ENCODE results near the gene MACC1. TPM values are rescaled to one million over a fixed set of nuclear protein-coding genes. Genes with fewer than 3 reads are reported as not detected.

MACC1 gene
- total RNA-seq, 4 donors from 2014 or later, result 15.4 to 18.5 (median 15.8) TPM

DNA sequence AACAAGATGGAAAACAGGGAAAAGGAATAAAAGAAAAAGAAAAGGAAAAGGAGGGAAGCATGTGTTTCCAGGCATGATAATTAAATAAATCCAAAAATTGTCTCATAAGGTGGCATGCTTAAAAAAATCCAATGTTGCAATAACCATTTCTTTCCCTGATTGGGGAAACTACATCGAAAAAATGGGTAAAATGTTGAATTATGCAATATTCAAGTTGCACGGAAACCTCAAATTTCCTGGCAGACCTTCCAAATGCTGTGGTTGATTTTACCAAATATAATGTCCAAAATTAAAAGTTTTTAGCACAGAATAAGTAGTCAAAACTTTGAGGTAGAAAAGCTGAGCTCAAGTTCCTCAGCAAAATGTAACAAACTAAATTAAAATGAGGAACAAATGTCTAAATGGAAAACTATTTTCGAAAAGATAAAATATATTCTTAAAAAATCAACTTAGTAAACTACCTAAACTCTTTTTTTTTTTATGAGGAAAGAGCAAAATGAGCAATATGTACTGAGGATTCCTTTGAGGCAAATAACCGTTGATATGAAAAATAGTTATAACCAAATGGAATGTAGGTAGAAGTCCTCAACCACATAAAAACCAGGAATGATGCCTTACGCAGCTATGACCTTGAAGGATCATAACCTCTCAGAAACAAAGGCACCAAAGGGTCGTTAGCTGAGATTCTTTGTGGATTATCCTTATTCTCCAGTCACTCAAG is 52.6 kb downstream of the MACC1 start:
- H3K4me3 ChIP-seq (ENCODE audit: low read depth, poor library complexity, severe bottlenecking), result no peak overlapping the region
- DNase-seq (ENCODE audit: low spot score in 2 of 2), result no peak
- whole genome bisulfite sequencing, 2 donors, result 59 to 61% methylated on average over 6 of the region's 6 CpGs
- intact Hi-C loops (cut with DNase I; ENCODE audit: low total_unique reads), result no loop called here
- TF ChIP-seq, protein P1, sequence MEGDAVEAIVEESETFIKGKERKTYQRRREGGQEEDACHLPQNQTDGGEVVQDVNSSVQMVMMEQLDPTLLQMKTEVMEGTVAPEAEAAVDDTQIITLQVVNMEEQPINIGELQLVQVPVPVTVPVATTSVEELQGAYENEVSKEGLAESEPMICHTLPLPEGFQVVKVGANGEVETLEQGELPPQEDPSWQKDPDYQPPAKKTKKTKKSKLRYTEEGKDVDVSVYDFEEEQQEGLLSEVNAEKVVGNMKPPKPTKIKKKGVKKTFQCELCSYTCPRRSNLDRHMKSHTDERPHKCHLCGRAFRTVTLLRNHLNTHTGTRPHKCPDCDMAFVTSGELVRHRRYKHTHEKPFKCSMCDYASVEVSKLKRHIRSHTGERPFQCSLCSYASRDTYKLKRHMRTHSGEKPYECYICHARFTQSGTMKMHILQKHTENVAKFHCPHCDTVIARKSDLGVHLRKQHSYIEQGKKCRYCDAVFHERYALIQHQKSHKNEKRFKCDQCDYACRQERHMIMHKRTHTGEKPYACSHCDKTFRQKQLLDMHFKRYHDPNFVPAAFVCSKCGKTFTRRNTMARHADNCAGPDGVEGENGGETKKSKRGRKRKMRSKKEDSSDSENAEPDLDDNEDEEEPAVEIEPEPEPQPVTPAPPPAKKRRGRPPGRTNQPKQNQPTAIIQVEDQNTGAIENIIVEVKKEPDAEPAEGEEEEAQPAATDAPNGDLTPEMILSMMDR (IDR thresholded peaks at IDR 0.05), result no peak
- TF ChIP-seq POLR2A (IDR thresholded peaks at IDR 0.05), result no peak

DNA sequence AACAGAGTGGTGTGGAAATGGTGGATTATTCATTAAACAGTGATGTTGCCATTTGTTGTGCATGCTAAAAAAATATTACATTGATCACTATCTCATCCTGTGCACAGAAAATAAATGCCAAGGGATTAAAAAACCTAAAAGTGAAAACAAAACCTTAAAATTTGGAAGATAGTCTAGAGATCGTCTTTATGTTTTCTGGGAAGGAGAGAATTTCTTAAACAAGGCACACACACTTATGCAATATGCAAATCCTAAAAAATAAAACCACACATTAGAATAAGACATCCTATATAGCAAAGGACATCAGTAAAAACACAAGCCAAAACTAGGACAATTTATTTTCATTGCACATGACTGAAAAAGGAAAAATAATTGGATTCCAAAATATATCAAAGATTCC is 54.5 kb downstream of the MACC1 start:
- no peak for DNase-seq (ENCODE audit: low spot score in 2 of 2)
- 79 to 87% methylated on average over 1 of the region's 1 CpG for WGBS, 2 donors
- no peak overlapping the region for H3K4me3 ChIP-seq (ENCODE audit: low read depth, poor library complexity, severe bottlenecking)
- intact Hi-C loops (cut with DNase I; ENCODE audit: low total_unique reads), result no loop called here
- TF ChIP-seq POLR2A (IDR thresholded peaks at IDR 0.05), result no peak
- TF ChIP-seq, protein P1 (IDR thresholded peaks at IDR 0.05), result no peak

DNA sequence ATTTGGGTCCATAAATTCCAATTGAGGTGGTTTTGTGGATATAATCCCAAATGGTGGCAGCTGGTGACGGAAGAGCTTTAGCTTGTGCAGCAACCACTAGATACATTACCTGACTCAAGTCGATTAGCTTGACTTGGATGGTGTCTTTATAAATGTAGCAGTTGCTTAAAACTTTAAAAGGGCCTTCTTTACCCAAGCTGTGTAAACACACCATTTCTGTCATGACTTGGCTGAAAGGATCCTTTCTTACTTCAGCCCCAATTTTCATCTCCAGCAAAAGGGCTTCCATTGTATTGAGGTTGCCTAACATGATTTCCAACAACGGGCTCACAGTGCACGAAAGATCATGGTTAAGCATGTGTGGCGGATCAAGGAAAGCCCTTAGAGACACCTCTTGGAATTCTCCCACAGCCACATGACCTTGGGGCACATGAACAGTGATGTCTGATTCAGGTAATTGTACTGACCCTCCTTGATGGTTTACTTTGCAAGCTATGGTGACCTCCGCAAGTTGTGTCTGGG is 57.9 kb downstream of the MACC1 start:
- 87 to 94% methylated on average over 6 of the region's 6 CpGs for WGBS, 2 donors
- DNase-seq (ENCODE audit: low spot score in 2 of 2), result no peak
- H3K4me3 ChIP-seq (ENCODE audit: low read depth, poor library complexity, severe bottlenecking), result no peak overlapping the region
- no peak for TF ChIP-seq POLR2A (IDR thresholded peaks at IDR 0.05)
- TF ChIP-seq, protein P1 (IDR thresholded peaks at IDR 0.05), result no peak
- intact Hi-C loops (cut with DNase I; ENCODE audit: low total_unique reads), result no loop called here

DNA sequence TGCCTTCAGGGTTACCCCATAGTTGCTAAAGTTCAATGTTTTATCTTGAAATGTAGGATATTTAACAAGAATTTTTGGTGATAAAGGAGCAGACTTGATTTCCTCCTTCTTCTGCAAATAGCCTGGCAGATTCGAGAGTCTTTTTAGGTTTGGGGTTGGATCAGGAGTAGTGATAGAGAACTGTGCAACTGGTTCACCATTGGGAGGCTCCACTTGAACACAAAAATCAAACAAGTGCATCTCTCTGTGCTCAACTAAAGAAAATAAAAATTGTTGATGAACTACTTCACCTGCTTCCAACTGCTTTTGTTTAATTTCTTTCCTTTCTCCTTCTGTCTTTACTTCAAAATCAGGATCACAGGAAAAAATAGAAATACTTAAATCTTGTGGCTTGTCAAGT is 58.5 kb downstream of the MACC1 start:
- intact Hi-C loops (cut with DNase I; ENCODE audit: low total_unique reads), result no loop called here
- TF ChIP-seq, protein P1 (IDR thresholded peaks at IDR 0.05), result no peak
- 16 to 33% methylated on average over 1 of the region's 1 CpG for WGBS, 2 donors
- no peak for DNase-seq (ENCODE audit: low spot score in 2 of 2)
- no peak overlapping the region for H3K4me3 ChIP-seq (ENCODE audit: low read depth, poor library complexity, severe bottlenecking)

DNA sequence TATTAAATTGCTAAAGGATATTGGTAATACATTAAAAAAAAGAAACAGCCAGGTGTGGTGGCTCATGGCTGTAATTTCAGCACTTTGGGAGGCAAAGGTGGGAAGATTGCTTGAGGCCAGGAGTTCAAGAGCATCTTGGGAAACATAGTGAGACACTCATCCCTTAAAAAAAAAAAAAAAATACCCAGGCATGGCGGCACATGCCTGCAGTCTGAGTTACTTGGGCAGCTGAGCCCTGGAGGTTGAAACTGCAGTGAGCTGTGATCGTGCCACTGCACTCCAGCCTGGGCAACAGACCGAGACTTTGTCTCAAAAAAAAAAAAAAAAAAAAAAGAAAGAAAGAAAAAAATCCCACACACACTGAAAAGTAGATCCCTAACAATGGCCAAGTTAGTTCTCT is 59.7 kb downstream of the MACC1 start:
- intact Hi-C loops (cut with DNase I; ENCODE audit: low total_unique reads), result no loop called here
- WGBS, 2 donors, result 54 to 61% methylated on average over 3 of the region's 3 CpGs
- DNase-seq (ENCODE audit: low spot score in 2 of 2), result no peak
- no peak for TF ChIP-seq POLR2A (IDR thresholded peaks at IDR 0.05)
- TF ChIP-seq, protein P1 (IDR thresholded peaks at IDR 0.05), result no peak
- H3K4me3 ChIP-seq (ENCODE audit: low read depth, poor library complexity, severe bottlenecking), result no peak overlapping the region

DNA sequence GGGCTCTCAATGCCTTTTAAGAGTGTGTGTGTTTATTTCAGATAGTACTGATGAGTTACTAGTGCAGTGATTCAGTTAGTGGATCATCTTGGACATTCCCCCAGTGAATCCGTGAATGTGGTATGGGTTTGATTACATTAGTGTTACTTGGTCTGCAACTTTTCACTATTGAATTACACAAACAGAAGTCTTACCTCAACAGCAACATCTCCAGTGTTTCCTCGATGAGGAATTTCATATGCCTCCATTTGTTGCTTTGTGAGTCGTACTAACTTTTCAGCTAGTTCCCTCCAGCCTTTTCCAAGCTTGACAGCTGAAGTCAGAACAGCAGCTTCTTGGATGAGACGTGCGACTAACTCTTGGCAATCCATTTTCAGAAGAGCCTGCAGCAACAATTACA is 63.2 kb downstream of the MACC1 start:
- no peak overlapping the region for H3K4me3 ChIP-seq (ENCODE audit: low read depth, poor library complexity, severe bottlenecking)
- no peak for DNase-seq (ENCODE audit: low spot score in 2 of 2)
- TF ChIP-seq, protein P1 (IDR thresholded peaks at IDR 0.05), result no peak
- no peak for TF ChIP-seq POLR2A (IDR thresholded peaks at IDR 0.05)
- WGBS, 2 donors, result 44 to 51% methylated on average over 5 of the region's 5 CpGs
- intact Hi-C loops (cut with DNase I; ENCODE audit: low total_unique reads), result no loop called here
